ENCODE data around the gene TRIM72.

Gene TRIM72

DNA sequence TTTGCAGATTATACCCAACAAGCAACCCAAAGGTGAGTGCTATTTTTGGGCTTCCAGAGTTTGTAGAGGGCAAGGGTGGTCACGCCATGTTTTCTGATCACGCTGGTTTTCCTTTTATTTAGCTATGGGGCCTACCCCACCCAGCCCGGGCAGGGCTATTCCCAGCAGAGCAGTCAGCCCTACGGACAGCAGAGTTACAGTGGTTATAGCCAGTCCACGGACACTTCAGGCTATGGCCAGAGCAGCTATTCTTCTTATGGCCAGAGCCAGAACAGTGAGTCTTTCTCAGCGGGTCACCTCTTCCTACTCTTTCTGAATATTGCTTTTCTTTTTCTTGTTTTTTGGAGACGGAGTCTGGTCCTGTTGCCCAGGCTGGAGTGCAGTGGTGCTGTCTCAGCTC lies 31.5 kb upstream of the TRIM72 start:
- TF ChIP-seq, protein P1, sequence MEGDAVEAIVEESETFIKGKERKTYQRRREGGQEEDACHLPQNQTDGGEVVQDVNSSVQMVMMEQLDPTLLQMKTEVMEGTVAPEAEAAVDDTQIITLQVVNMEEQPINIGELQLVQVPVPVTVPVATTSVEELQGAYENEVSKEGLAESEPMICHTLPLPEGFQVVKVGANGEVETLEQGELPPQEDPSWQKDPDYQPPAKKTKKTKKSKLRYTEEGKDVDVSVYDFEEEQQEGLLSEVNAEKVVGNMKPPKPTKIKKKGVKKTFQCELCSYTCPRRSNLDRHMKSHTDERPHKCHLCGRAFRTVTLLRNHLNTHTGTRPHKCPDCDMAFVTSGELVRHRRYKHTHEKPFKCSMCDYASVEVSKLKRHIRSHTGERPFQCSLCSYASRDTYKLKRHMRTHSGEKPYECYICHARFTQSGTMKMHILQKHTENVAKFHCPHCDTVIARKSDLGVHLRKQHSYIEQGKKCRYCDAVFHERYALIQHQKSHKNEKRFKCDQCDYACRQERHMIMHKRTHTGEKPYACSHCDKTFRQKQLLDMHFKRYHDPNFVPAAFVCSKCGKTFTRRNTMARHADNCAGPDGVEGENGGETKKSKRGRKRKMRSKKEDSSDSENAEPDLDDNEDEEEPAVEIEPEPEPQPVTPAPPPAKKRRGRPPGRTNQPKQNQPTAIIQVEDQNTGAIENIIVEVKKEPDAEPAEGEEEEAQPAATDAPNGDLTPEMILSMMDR (IDR thresholded peaks at IDR 0.05): no peak

DNA sequence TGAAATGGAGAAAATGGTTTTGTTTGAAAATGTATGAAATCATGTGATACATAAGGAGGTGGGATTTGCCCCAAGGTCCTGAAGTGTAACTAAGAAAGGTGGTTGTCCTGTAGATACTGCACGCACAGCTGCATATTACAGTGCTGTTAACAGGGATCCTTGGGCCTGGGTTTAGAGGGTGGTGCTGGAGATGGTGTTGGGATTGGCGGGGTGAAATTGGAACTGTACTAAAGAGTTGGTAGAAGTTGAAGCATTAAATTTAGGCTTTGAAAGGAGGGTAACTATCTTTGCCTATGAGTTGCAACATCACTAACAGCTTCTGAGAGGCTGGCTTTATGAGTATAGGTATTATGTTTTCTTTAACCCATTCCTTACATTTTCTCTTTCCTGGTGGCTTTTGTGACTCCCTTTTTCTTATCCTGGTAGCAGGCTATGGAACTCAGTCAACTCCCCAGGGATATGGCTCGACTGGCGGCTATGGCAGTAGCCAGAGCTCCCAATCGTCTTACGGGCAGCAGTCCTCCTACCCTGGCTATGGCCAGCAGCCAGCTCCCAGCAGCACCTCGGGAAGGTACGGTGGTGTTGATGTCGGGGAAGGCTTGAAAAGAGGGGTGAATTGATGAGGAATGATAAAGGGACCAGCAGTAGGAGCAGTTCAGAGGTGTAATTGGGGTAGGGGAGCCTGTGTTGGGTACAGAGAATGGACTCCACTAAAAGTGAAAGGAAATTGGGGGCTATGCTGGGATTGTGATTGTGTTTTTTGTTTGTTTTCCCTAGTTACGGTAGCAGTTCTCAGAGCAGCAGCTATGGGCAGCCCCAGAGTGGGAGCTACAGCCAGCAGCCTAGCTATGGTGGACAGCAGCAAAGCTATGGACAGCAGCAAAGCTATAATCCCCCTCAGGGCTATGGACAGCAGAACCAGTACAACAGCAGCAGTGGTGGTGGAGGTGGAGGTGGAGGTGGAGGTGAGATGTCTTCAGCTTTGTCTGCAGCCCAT lies 30.2 kb upstream of the TRIM72 start:
- TF ChIP-seq, protein P1 (IDR thresholded peaks at IDR 0.05): no peak

DNA sequence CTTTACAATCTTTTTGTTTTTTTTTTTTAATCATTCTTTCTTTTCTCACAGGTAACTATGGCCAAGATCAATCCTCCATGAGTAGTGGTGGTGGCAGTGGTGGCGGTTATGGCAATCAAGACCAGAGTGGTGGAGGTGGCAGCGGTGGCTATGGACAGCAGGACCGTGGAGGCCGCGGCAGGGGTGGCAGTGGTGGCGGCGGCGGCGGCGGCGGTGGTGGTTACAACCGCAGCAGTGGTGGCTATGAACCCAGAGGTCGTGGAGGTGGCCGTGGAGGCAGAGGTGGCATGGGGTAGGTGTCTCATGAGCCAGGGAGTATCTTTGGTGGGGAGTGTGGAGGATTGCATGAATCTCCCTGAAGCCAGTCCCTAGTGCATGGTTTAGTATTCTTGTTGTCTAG lies 29.0 kb upstream of the TRIM72 start:
- TF ChIP-seq, protein P1 (IDR thresholded peaks at IDR 0.05): no peak

DNA sequence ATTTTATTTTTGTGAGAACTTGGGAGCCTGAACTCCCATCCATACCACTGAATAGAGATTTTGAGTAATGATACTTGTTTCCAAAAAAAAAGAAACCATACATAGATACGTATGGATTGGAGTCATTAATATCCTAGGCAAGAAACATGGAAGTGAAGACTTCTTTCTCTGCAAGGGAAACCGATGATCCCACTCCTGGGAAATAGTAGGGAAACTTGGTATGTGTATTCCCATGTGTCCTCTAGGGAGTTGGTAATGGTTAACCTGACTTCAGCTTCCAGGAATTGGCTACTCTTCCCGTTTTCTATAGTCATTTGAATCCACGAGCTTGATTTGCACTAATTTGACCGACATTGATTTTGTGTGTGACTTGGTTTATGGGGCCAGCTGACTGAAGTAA lies 28.6 kb upstream of the TRIM72 start:
- TF ChIP-seq, protein P1 (IDR thresholded peaks at IDR 0.05): no peak

DNA sequence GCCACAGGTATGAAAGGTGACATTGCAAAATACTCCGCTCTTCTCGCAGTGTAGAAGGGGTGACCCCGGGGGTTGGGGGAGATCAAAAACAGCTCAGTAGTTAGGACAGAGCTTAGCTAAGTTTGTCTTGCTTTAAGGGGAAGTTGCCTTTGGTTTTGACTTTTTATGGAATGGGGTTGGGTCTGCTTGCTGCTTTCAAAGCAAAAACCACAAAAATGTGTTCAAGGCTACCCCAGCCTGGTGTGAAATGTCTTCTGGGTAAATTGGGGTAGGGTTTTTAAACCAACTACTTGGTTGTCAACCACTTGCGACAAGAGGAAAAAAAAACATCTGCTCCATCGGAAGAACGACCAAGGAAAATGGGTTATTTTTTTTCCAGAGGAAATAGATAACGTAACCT lies 27.7 kb upstream of the TRIM72 start:
- TF ChIP-seq, protein P1 (IDR thresholded peaks at IDR 0.05): no peak

DNA sequence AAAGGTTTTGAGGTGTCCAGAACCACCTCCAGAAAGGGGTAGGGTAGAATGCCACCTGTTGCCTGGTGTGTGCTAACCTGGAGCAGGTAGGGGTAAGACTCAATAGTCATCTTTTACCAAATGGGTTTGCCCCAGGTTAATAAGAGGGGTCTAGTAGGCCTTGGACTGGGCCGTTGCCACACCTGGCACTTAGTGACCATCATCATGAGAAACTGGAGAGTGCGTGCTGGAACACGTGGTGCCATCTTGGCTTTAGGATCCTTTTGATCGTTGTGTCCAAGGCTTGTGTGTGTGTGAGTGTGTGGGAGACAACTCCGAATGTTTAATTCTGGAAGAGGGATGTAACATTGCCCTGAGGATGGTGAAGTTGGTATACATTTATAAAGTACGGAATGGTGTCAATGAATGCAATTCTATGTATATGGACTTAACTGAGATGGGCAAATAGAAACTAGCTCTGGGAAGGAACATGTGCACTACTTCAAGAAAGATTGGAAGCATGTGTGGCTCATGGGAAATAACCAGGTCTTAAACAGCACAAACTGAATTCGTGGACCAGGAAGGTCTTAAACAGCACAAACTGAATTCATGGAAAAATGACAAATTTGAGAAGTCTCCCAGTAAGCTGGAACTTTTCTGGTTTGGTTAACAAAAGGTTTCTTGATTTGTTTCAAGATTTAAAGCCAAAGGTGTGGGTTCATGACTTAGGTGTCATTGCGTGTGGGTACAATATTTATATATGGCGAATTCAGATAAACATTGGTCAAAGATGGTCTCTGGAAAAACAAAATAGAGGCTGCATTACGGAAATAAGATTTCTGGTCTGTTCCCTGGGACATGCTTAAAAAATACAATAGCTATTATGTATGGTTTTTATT lies 26.8 kb upstream of the TRIM72 start:
- TF ChIP-seq, protein P1 (IDR thresholded peaks at IDR 0.05): no peak

DNA sequence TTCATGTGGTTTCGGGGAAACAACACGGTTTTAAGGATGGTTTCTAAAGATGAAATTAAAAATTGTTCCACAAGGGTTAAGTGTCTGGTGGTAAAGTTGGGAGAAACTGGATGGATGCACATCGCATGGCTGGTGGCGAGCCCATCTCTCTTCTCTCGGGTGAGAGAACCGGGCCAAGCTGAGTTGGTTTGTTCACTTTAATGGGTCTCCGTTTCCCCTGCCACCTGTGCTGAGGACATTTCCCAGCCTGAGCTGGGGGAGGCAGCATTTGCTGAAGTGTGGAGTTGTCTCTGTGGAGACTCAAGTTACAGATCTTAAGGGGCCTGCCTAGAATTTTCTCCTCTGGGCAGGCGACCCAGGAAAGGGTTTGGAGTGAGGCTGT lies 26.1 kb upstream of the TRIM72 start:
- TF ChIP-seq, protein P1 (IDR thresholded peaks at IDR 0.05): no peak

All from LNCAP (cell line).